ENCODE data around the gene ZNF76. TPM values are rescaled to one million over a fixed set of nuclear protein-coding genes. Genes with fewer than 3 reads are reported as not detected.

Gene ZNF76
- total and polyA plus RNA-seq, 9 of the 15 experiments (the other 6 are each of a cell fraction or from before 2014, with no cell fraction given): 1.2 to 17.8 (median 10.7) TPM

DNA sequence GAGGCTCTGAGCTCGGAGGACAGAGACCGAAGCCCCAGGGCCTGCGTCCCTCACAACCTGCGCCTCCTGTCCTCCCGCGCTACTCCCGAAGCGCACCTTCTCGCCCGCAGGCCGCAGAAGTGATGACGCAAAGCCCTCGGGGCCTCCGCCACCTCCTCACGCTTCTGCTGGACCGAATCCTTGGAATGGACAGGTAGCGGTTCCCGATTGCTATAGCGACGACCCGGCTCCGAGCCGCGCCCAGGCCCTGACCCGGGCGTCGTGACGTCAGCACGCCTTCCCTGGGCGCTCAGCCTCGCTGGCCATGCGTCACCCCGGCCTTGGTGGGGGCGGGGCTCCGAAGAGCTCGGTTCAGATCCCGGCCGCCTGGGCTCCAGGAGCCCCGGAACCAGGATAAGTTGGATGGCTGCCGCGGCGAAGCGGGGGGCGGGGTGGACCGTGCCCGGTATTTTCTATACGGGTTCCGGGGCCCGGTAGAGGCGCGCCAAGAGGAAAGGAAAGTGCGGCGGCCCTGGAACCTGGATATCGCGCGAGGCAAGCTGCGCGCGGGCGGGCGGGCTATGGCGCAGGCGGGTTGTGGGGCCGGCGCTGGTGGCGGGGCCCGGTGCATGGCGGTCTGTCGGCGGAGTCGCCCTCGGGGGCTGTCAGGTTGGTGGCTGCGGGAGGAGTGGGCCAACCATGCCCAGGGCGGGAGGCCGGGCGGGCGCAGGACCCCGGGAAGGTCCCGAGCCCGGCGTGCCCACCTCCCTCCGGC is at the start of gene ZNF76 (continued):
- TF ChIP-seq ARID3B (CRISPR knock-in tag; IDR thresholded peaks at IDR 0.05; ENCODE audit: borderline replicate concordance) (0 out of 2 replicates have a peak, but pooled peaks have one; percentile 53), KDM2B (CRISPR knock-in tag; IDR thresholded peaks at IDR 0.05) (peak; percentile 7; the same call in 1 of the 2 replicates), BACH1 (tag; IDR thresholded peaks at IDR 0.05) (no peak), EP300 (IDR thresholded peaks at IDR 0.05; ENCODE audit: low read length) (peak; percentile 67), MXI1 (IDR thresholded peaks at IDR 0.05; ENCODE audit: low read depth, low read length) (peak; percentile 83), CC2D1A (IDR thresholded peaks at IDR 0.05) (no peak), ELK1 (CRISPR knock-in tag; IDR thresholded peaks at IDR 0.05) (no peak), SMARCA4 (IDR thresholded peaks at IDR 0.05) (no peak), RFX5 (IDR thresholded peaks at IDR 0.05; ENCODE audit: low read depth, low read length) (no peak), MYNN (IDR thresholded peaks at IDR 0.05) (peak; percentile 66), MYNN (CRISPR knock-in tag; IDR thresholded peaks at IDR 0.05) (no peak), HDAC6 (IDR thresholded peaks at IDR 0.05; ENCODE audit: low read depth, low read length) (no peak), PURB (CRISPR knock-in tag; IDR thresholded peaks at IDR 0.05; ENCODE audit: low read depth) (no peak), HIVEP1 (CRISPR knock-in tag; IDR thresholded peaks at IDR 0.05) (0 out of 2 replicates have a peak, but pooled peaks have one; percentile 42), XRCC4 (IDR thresholded peaks at IDR 0.05; ENCODE audit: extremely low read depth, insufficient read depth, insufficient read length) (no peak), HLTF (IDR thresholded peaks at IDR 0.05) (no peak), RBM39 (optimal IDR thresholded peaks at IDR 0.05; ENCODE audit: low read depth, low read length) (no peak), THRAP3 (IDR thresholded peaks at IDR 0.05; ENCODE audit: borderline replicate concordance) (no peak), GTF2B (IDR thresholded peaks at IDR 0.05; ENCODE audit: extremely low read depth, insufficient read length) (no peak), ZNF551 (CRISPR knock-in tag; IDR thresholded peaks at IDR 0.05) (no peak), NCOR1 (IDR thresholded peaks at IDR 0.05) (peak; percentile 93), ZNF217 (CRISPR knock-in tag; IDR thresholded peaks at IDR 0.05) (no peak), SMAD3 (CRISPR knock-in tag; conservative IDR thresholded peaks at IDR 0.05) (no peak), IRF2 (CRISPR knock-in tag; IDR thresholded peaks at IDR 0.05) (no peak), HNRNPL (IDR thresholded peaks at IDR 0.05; ENCODE audit: low read depth, low read length) (peak; percentile 88)
- TF ChIP-seq, protein P1, sequence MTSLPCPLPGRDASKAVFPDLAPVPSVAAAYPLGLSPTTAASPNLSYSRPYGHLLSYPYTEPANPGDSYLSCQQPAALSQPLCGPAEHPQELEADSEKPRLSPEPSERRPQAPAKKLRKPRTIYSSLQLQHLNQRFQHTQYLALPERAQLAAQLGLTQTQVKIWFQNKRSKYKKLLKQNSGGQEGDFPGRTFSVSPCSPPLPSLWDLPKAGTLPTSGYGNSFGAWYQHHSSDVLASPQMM (CRISPR knock-in tag; IDR thresholded peaks at IDR 0.05): no peak
- TF ChIP-seq, protein P2, sequence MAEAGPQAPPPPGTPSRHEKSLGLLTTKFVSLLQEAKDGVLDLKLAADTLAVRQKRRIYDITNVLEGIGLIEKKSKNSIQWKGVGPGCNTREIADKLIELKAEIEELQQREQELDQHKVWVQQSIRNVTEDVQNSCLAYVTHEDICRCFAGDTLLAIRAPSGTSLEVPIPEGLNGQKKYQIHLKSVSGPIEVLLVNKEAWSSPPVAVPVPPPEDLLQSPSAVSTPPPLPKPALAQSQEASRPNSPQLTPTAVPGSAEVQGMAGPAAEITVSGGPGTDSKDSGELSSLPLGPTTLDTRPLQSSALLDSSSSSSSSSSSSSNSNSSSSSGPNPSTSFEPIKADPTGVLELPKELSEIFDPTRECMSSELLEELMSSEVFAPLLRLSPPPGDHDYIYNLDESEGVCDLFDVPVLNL (CRISPR knock-in tag; IDR thresholded peaks at IDR 0.05; ENCODE audit: low read depth): peak; percentile 79; the same call in 1 of the 2 replicates

Measured in K562 (cell line).